ENCODE data around the gene AP3M1. TPM values are rescaled to one million over a fixed set of nuclear protein-coding genes. Genes with fewer than 3 reads are reported as not detected.

The AP3M1 gene
- total RNA-seq, 1 donor from 2014 or later: 58.3 TPM

- DNase-seq (ENCODE audit: low spot score): no peak
- Histone ChIP-seq H2AFZ (replicated peaks) (no peak overlapping the region), H3K27me3 (no peaks in the 10 kb centered on the region), H3K4me2 (no peak overlapping the region), H3K4me1 (no peaks in the 10 kb centered on the region), H3F3A (ENCODE audit: low read depth) (peaks cover 23% of the 10 kb centered on the region), H3K9me3 (ENCODE audit: low read depth) (no peaks in the 10 kb centered on the region), H3K4me3 (no peak overlapping the region), H3K9ac (no peak overlapping the region), H3K27ac (no peak overlapping the region), H3K36me3 (peaks cover 18% of the 10 kb centered on the region), H3K79me2 (ENCODE audit: low read depth) (no peaks in the 10 kb centered on the region), H4K20me1 (ENCODE audit: low read depth) (no peaks in the 10 kb centered on the region)
- H3K27me3 Mint-ChIP-seq (ENCODE audit: insufficient read depth, low read depth): no peaks in the 10 kb centered on the region
- peaks cover 30% of the 10 kb centered on the region for H3K36me3 Mint-ChIP-seq
- no peak overlapping the region for H3K4me3 Mint-ChIP-seq
- no peaks in the 10 kb centered on the region for H3K9me3 Mint-ChIP-seq
- TF ChIP-seq EZH2 (IDR thresholded peaks at IDR 0.05) (no peak), EZH2phosphoT487 (IDR thresholded peaks at IDR 0.05) (no peak), CTCF (IDR thresholded peaks at IDR 0.05) (no peak)
- no peak overlapping the region for H3K27ac Mint-ChIP-seq
- no peaks in the 10 kb centered on the region for H3K4me1 Mint-ChIP-seq
Measured at GRCh38 chr10:74120911-74121310, 29.7 kb downstream of the AP3M1 start.

GRCh38 chr10:74118804-74119203 lies 31.8 kb downstream of the AP3M1 start:
- H3K9me3 Mint-ChIP-seq: no peaks in the 10 kb centered on the region
- no peak overlapping the region for H3K9ac ChIP-seq
- H3K4me3 Mint-ChIP-seq: no peak overlapping the region
- H3K27ac Mint-ChIP-seq: no peak overlapping the region
- H3K4me1 Mint-ChIP-seq: no peaks in the 10 kb centered on the region
- H2AFZ ChIP-seq (replicated peaks): no peak overlapping the region
- peaks cover 5% of the 10 kb centered on the region for H4K20me1 ChIP-seq (ENCODE audit: low read depth)
- H3K27me3 ChIP-seq: no peaks in the 10 kb centered on the region
- peaks cover 17% of the 10 kb centered on the region for H3F3A ChIP-seq (ENCODE audit: low read depth)
- no peak overlapping the region for H3K27ac ChIP-seq
- TF ChIP-seq EZH2phosphoT487 (IDR thresholded peaks at IDR 0.05) (no peak), CTCF (IDR thresholded peaks at IDR 0.05) (no peak), EZH2 (IDR thresholded peaks at IDR 0.05) (no peak)
- H3K4me1 ChIP-seq: no peaks in the 10 kb centered on the region
- H3K4me3 ChIP-seq: no peak overlapping the region
- H3K36me3 ChIP-seq: peaks cover 20% of the 10 kb centered on the region
- H3K4me2 ChIP-seq: no peak overlapping the region
- peaks cover 42% of the 10 kb centered on the region for H3K36me3 Mint-ChIP-seq
- no peak for DNase-seq (ENCODE audit: low spot score)
- H3K9me3 ChIP-seq (ENCODE audit: low read depth): no peaks in the 10 kb centered on the region
- no peaks in the 10 kb centered on the region for H3K27me3 Mint-ChIP-seq (ENCODE audit: insufficient read depth, low read depth)
- H3K79me2 ChIP-seq (ENCODE audit: low read depth): no peaks in the 10 kb centered on the region

GRCh38 chr10:74117738-74118137 lies 32.9 kb downstream of the AP3M1 start:
- H3K4me1 ChIP-seq: no peaks in the 10 kb centered on the region
- H3K27ac Mint-ChIP-seq: no peak overlapping the region
- peaks cover 47% of the 10 kb centered on the region for H3K36me3 Mint-ChIP-seq

More at GRCh38 chr10:74117738-74118137, 32.9 kb downstream of the AP3M1 start:
- Histone ChIP-seq H3K27ac (no peak overlapping the region), H3K4me2 (no peak overlapping the region), H4K20me1 (ENCODE audit: low read depth) (peaks cover 5% of the 10 kb centered on the region), H3K27me3 (no peaks in the 10 kb centered on the region), H3K4me3 (no peak overlapping the region), H3K9me3 (ENCODE audit: low read depth) (no peaks in the 10 kb centered on the region), H3F3A (ENCODE audit: low read depth) (peaks cover 14% of the 10 kb centered on the region), H3K36me3 (peaks cover 15% of the 10 kb centered on the region), H2AFZ (replicated peaks) (no peak overlapping the region), H3K9ac (no peak overlapping the region), H3K79me2 (ENCODE audit: low read depth) (no peaks in the 10 kb centered on the region)
- Mint-ChIP-seq H3K4me3 (no peak overlapping the region), H3K27me3 (ENCODE audit: insufficient read depth, low read depth) (no peaks in the 10 kb centered on the region), H3K9me3 (no peaks in the 10 kb centered on the region), H3K4me1 (no peaks in the 10 kb centered on the region)
- TF ChIP-seq EZH2phosphoT487 (IDR thresholded peaks at IDR 0.05) (no peak), CTCF (IDR thresholded peaks at IDR 0.05) (no peak), EZH2 (IDR thresholded peaks at IDR 0.05) (no peak)
- no peak for DNase-seq (ENCODE audit: low spot score)

Data from neural progenitor cell (in vitro differentiated cells).